ENCODE data around the gene UQCRHL. TPM values are rescaled to one million over a fixed set of nuclear protein-coding genes. Genes with fewer than 3 reads are reported as not detected.

UQCRHL gene
- total RNA-seq, 1 donor from 2014 or later, result 2.4 TPM

DNA sequence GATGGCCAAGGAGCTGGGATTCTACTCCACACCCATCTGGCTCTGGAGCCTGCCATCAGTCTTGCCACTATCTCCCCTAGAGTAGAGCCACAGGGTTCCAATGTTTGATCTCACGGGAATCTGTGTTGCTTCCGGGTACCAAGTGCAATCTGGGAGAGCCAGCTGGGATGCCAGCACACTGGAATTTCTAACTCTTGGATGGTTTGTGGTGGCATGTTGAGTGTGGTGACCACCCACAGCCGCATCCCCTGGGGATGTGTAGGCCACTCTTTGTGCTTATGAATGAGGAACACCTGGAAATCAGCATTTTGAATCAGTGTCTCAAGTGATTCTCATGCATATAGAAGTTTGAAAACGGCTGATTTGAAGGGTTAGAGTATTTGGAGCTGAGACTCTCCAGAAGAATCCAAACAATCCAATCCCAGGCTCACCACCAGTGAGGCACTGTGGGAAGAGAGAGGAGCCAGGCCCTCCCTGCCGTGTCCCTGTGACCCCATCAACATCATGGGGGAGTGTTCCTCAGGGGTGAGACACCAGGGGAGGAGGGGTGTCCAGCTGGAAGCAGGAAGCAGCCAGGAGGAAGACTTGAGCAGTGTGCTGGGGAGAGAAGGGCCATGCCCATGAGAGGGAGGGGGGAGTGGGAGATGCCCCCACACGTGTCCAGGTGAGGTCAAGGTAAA is 35.5 kb downstream of the UQCRHL start:
- peaks cover 1% of the 10 kb centered on the region for H3K4me1 Mint-ChIP-seq (ENCODE audit: unreplicated experiment)
- peaks cover 3% of the 10 kb centered on the region for H3K27me3 Mint-ChIP-seq (ENCODE audit: unreplicated experiment)
- H3K4me3 Mint-ChIP-seq (ENCODE audit: unreplicated experiment), result peak overlapping the region; percentile 63
- no peak for DNase-seq (ENCODE audit: low spot score)
- peaks cover 40% of the 10 kb centered on the region for H3K36me3 Mint-ChIP-seq (ENCODE audit: low read depth, unreplicated experiment)
- H3K27ac Mint-ChIP-seq (ENCODE audit: unreplicated experiment), result no peak overlapping the region
- TF ChIP-seq, protein P1, sequence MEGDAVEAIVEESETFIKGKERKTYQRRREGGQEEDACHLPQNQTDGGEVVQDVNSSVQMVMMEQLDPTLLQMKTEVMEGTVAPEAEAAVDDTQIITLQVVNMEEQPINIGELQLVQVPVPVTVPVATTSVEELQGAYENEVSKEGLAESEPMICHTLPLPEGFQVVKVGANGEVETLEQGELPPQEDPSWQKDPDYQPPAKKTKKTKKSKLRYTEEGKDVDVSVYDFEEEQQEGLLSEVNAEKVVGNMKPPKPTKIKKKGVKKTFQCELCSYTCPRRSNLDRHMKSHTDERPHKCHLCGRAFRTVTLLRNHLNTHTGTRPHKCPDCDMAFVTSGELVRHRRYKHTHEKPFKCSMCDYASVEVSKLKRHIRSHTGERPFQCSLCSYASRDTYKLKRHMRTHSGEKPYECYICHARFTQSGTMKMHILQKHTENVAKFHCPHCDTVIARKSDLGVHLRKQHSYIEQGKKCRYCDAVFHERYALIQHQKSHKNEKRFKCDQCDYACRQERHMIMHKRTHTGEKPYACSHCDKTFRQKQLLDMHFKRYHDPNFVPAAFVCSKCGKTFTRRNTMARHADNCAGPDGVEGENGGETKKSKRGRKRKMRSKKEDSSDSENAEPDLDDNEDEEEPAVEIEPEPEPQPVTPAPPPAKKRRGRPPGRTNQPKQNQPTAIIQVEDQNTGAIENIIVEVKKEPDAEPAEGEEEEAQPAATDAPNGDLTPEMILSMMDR (IDR thresholded peaks at IDR 0.05; ENCODE audit: unreplicated experiment), result no peak
- H3K9me3 Mint-ChIP-seq (ENCODE audit: unreplicated experiment), result no peaks in the 10 kb centered on the region

DNA sequence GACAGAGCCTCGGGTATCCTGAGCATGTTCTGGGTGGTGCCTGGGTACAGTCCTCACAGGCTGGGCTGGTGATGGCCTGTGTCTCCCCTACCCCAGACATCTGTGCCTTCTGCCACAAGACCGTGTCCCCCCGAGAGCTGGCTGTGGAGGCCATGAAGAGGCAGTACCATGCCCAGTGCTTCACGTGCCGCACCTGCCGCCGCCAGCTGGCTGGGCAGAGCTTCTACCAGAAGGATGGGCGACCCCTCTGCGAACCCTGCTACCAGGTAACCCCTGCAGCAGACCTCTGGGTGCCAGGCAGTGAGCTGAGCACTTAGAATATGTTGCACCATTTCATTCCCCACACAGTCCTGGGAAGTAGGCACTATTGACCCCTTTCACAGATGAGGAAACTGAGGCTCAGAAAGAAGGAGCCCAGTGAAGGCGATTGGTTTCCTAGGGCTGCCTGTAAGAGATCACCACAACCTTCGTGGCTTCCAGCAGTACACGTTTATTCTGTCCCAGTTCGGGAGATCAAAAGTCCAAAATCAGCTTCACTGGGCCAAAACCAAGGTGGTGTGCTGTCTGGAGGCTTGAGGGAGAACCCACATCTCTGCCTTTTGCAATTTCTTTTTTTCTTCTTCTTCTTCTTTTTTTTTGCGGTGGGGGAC is 37.0 kb downstream of the UQCRHL start:
- TF ChIP-seq, protein P1 (IDR thresholded peaks at IDR 0.05; ENCODE audit: unreplicated experiment), result no peak
- Mint-ChIP-seq H3K9me3 (ENCODE audit: unreplicated experiment) (no peaks in the 10 kb centered on the region), H3K4me3 (ENCODE audit: unreplicated experiment) (no peak overlapping the region), H3K27me3 (ENCODE audit: unreplicated experiment) (peaks cover 3% of the 10 kb centered on the region), H3K27ac (ENCODE audit: unreplicated experiment) (no peak overlapping the region), H3K4me1 (ENCODE audit: unreplicated experiment) (peaks cover 3% of the 10 kb centered on the region), H3K36me3 (ENCODE audit: low read depth, unreplicated experiment) (peaks cover 40% of the 10 kb centered on the region)
- DNase-seq (ENCODE audit: low spot score), result no peak

DNA sequence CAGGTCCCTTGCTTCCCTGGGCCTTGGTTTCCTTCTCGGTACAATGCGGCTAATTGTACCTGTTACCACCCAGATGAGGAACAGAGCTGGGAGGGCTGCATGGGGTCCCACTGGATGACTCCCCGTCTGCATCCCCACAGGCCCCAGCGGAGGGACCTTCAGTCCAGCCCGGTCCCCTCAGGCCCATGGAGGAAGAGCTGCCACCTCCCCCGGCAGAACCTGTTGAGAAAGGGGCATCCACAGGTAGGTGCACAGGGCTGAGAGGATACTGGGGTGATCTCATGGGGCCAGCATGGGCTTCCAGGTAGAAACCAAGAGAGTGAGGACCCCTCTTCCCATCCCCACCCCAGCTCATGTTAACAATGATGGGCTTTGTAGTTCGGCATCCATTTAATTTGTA is 39.1 kb downstream of the UQCRHL start:
- Mint-ChIP-seq H3K27ac (ENCODE audit: unreplicated experiment) (no peak overlapping the region), H3K4me3 (ENCODE audit: unreplicated experiment) (no peak overlapping the region), H3K4me1 (ENCODE audit: unreplicated experiment) (peaks cover 12% of the 10 kb centered on the region), H3K27me3 (ENCODE audit: unreplicated experiment) (peaks cover 10% of the 10 kb centered on the region), H3K36me3 (ENCODE audit: low read depth, unreplicated experiment) (peaks cover 48% of the 10 kb centered on the region), H3K9me3 (ENCODE audit: unreplicated experiment) (no peaks in the 10 kb centered on the region)
- TF ChIP-seq, protein P1 (IDR thresholded peaks at IDR 0.05; ENCODE audit: unreplicated experiment), result no peak
- DNase-seq (ENCODE audit: low spot score), result no peak

DNA sequence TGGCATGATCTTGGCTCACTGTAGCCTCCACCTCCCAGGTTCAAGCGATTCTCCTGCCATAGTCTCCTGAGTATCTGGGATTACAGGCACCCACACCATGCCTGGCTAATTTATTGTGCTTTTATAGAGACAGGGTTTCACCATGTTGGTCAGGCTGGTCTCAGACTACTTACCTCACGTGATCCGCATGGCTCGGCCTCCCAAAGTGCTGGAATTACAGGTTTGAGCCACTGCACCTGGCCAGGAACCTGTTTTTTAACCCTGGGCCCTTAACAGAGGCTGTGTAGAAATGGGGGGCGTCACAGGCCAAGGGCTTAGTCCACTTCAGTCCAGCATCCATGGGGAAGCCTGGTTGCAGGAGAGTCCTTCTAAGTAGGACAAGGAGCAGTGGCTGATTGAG is 39.5 kb downstream of the UQCRHL start:
- no peak overlapping the region for H3K27ac Mint-ChIP-seq (ENCODE audit: unreplicated experiment)
- no peak overlapping the region for H3K4me3 Mint-ChIP-seq (ENCODE audit: unreplicated experiment)
- TF ChIP-seq, protein P1 (IDR thresholded peaks at IDR 0.05; ENCODE audit: unreplicated experiment), result no peak
- H3K27me3 Mint-ChIP-seq (ENCODE audit: unreplicated experiment), result peaks cover 10% of the 10 kb centered on the region
- H3K36me3 Mint-ChIP-seq (ENCODE audit: low read depth, unreplicated experiment), result peaks cover 48% of the 10 kb centered on the region
- peaks cover 12% of the 10 kb centered on the region for H3K4me1 Mint-ChIP-seq (ENCODE audit: unreplicated experiment)
- no peaks in the 10 kb centered on the region for H3K9me3 Mint-ChIP-seq (ENCODE audit: unreplicated experiment)
- DNase-seq (ENCODE audit: low spot score), result no peak

All from endothelial cell (in vitro differentiated cells).